ENCODE data around the gene FILIP1L.

Gene FILIP1L

DNA sequence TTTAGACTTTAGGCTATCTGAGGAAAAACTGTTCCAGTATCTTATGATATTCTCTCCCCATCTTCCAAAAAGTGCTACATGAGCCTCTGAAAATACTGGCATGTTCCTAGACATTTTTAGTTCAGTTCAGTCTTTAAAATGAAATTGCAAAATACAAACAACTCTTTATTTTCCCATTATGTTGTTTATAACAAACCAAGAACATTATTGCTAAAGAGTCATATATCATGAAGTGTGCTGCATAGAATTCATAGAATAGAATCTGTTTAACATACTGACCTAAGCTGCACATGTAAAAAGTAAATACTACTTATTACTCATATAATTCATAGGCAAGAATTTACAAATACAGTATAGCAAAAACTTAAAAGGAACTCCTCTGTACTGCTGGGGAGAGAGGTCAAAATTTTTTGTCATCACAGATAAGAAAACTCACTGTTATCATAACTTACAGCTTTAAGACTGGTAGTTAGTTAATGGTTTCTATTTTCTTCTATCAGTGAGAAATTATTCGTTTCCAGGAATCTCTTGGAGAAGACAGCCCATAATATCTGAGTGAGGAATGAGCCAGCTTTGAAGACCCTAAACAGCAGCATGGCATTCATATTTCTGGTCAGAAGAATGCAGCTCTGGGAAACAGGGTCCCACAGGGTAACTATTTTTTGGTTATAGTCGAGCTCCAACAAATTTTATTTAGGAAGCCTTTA, 32.2 kb downstream of the FILIP1L start (continued):
- no peak for TF ChIP-seq ESRRG (CRISPR knock-in tag; IDR thresholded peaks at IDR 0.05)
- TF ChIP-seq, protein P1, sequence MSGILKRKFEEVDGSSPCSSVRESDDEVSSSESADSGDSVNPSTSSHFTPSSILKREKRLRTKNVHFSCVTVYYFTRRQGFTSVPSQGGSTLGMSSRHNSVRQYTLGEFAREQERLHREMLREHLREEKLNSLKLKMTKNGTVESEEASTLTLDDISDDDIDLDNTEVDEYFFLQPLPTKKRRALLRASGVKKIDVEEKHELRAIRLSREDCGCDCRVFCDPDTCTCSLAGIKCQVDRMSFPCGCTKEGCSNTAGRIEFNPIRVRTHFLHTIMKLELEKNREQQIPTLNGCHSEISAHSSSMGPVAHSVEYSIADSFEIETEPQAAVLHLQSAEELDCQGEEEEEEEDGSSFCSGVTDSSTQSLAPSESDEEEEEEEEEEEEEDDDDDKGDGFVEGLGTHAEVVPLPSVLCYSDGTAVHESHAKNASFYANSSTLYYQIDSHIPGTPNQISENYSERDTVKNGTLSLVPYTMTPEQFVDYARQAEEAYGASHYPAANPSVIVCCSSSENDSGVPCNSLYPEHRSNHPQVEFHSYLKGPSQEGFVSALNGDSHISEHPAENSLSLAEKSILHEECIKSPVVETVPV (CRISPR knock-in tag; IDR thresholded peaks at IDR 0.05), result no peak

DNA sequence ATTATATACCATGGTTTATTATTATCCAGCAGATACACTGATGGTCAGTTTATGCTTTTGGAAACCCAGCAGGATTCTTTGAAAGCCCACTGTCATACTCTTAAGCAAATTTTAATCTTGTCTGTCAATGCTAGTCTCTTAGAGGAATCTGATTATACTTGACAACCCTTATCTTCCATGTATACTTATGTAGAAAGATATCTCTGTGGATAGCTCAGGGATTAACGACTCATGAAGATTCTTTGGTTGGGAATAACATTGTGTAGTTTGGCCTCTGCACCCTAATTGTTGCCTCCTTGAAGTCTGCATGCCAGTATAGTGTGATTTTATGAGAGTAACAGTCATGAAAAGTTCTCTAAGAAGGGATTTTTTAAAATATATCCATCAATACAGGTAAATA, 33.0 kb downstream of the FILIP1L start:
- ATAC-seq, result no peak
- TF ChIP-seq ZNF8 (CRISPR knock-in tag; IDR thresholded peaks at IDR 0.05) (no peak), ZFP30 (CRISPR knock-in tag; IDR thresholded peaks at IDR 0.05) (no peak), BACH2 (CRISPR knock-in tag; IDR thresholded peaks at IDR 0.05; ENCODE audit: borderline replicate concordance) (no peak), ZNF565 (CRISPR knock-in tag; conservative IDR thresholded peaks at IDR 0.05; ENCODE audit: low read depth) (no peak), SNAI2 (CRISPR knock-in tag; IDR thresholded peaks at IDR 0.05) (no peak), GLIS3 (CRISPR knock-in tag; IDR thresholded peaks at IDR 0.05) (no peak), TCF4 (CRISPR knock-in tag; IDR thresholded peaks at IDR 0.05; ENCODE audit: borderline replicate concordance) (no peak), ESRRG (CRISPR knock-in tag; IDR thresholded peaks at IDR 0.05) (no peak), CSDC2 (CRISPR knock-in tag; IDR thresholded peaks at IDR 0.05) (no peak)
- TF ChIP-seq, protein P2, sequence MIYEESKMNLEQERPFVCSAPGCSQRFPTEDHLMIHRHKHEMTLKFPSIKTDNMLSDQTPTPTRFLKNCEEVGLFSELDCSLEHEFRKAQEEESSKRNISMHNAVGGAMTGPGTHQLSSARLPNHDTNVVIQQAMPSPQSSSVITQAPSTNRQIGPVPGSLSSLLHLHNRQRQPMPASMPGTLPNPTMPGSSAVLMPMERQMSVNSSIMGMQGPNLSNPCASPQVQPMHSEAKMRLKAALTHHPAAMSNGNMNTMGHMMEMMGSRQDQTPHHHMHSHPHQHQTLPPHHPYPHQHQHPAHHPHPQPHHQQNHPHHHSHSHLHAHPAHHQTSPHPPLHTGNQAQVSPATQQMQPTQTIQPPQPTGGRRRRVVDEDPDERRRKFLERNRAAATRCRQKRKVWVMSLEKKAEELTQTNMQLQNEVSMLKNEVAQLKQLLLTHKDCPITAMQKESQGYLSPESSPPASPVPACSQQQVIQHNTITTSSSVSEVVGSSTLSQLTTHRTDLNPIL (CRISPR knock-in tag; IDR thresholded peaks at IDR 0.05; ENCODE audit: low read depth), result no peak
- TF ChIP-seq, protein P3, sequence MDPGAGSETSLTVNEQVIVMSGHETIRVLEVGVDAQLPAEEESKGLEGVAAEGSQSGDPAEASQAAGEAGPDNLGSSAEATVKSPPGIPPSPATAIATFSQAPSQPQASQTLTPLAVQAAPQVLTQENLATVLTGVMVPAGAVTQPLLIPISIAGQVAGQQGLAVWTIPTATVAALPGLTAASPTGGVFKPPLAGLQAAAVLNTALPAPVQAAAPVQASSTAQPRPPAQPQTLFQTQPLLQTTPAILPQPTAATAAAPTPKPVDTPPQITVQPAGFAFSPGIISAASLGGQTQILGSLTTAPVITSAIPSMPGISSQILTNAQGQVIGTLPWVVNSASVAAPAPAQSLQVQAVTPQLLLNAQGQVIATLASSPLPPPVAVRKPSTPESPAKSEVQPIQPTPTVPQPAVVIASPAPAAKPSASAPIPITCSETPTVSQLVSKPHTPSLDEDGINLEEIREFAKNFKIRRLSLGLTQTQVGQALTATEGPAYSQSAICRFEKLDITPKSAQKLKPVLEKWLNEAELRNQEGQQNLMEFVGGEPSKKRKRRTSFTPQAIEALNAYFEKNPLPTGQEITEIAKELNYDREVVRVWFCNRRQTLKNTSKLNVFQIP (CRISPR knock-in tag; IDR thresholded peaks at IDR 0.05; ENCODE audit: borderline replicate concordance, low read depth), result no peak
- TF ChIP-seq, protein P4, sequence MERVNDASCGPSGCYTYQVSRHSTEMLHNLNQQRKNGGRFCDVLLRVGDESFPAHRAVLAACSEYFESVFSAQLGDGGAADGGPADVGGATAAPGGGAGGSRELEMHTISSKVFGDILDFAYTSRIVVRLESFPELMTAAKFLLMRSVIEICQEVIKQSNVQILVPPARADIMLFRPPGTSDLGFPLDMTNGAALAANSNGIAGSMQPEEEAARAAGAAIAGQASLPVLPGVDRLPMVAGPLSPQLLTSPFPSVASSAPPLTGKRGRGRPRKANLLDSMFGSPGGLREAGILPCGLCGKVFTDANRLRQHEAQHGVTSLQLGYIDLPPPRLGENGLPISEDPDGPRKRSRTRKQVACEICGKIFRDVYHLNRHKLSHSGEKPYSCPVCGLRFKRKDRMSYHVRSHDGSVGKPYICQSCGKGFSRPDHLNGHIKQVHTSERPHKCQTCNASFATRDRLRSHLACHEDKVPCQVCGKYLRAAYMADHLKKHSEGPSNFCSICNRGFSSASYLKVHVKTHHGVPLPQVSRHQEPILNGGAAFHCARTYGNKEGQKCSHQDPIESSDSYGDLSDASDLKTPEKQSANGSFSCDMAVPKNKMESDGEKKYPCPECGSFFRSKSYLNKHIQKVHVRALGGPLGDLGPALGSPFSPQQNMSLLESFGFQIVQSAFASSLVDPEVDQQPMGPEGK (CRISPR knock-in tag; IDR thresholded peaks at IDR 0.05; ENCODE audit: borderline replicate concordance), result no peak
- TF ChIP-seq, protein P5, sequence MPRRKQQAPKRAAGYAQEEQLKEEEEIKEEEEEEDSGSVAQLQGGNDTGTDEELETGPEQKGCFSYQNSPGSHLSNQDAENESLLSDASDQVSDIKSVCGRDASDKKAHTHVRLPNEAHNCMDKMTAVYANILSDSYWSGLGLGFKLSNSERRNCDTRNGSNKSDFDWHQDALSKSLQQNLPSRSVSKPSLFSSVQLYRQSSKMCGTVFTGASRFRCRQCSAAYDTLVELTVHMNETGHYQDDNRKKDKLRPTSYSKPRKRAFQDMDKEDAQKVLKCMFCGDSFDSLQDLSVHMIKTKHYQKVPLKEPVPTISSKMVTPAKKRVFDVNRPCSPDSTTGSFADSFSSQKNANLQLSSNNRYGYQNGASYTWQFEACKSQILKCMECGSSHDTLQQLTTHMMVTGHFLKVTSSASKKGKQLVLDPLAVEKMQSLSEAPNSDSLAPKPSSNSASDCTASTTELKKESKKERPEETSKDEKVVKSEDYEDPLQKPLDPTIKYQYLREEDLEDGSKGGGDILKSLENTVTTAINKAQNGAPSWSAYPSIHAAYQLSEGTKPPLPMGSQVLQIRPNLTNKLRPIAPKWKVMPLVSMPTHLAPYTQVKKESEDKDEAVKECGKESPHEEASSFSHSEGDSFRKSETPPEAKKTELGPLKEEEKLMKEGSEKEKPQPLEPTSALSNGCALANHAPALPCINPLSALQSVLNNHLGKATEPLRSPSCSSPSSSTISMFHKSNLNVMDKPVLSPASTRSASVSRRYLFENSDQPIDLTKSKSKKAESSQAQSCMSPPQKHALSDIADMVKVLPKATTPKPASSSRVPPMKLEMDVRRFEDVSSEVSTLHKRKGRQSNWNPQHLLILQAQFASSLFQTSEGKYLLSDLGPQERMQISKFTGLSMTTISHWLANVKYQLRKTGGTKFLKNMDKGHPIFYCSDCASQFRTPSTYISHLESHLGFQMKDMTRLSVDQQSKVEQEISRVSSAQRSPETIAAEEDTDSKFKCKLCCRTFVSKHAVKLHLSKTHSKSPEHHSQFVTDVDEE (CRISPR knock-in tag; IDR thresholded peaks at IDR 0.05), result no peak

DNA sequence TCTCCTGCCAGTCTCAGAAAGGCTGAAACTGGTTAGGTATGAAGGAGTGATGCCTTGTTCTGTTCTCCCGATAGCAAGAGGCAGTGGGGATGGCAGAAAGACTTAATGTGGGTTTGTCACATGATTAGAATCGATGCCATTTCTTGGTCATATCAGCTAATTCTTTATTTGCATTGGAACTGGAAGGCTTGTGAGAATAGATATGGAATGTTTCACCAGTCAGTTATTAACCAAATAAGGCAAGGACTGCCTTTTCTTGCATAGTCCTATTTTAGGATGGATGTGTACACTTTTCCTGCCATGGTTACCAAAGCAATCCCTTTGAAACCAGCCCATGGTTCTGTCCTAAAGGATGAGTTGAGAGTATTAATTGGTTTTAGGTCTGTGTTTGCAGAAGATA, 33.7 kb downstream of the FILIP1L start:
- no peak for TF ChIP-seq TCF4 (CRISPR knock-in tag; IDR thresholded peaks at IDR 0.05; ENCODE audit: borderline replicate concordance)
- TF ChIP-seq OSR1 (CRISPR knock-in tag; IDR thresholded peaks at IDR 0.05), result no peak
- no peak for TF ChIP-seq ZNF70 (CRISPR knock-in tag; IDR thresholded peaks at IDR 0.05)
- no peak for TF ChIP-seq PPARA (CRISPR knock-in tag; IDR thresholded peaks at IDR 0.05; ENCODE audit: borderline replicate concordance)
- TF ChIP-seq ISL1 (CRISPR knock-in tag; IDR thresholded peaks at IDR 0.05), result no peak
- TF ChIP-seq, protein P3 (CRISPR knock-in tag; IDR thresholded peaks at IDR 0.05; ENCODE audit: borderline replicate concordance, low read depth), result no peak
- TF ChIP-seq, protein P1 (CRISPR knock-in tag; IDR thresholded peaks at IDR 0.05), result no peak
- no peak for TF ChIP-seq SNAI2 (CRISPR knock-in tag; IDR thresholded peaks at IDR 0.05)
- TF ChIP-seq, protein P5 (CRISPR knock-in tag; IDR thresholded peaks at IDR 0.05), result no peak
- ATAC-seq, result no peak
